Measurements from ENCODE around the gene BBX.

GRCh38 chr3:107739227-107739626 lies 216.5 kb downstream of the BBX start:
- TF ChIP-seq CTCF (IDR thresholded peaks at IDR 0.05) = no peak
- TF ChIP-seq POLR2A (IDR thresholded peaks at IDR 0.05) = no peak

All from lower leg skin (tissue), 3 donors.